HFF-Myc (cell line): Measurements from ENCODE around the gene EXOC3.
"Not testable (repeated sequence)": the region's sequence is repeated elsewhere in the genome, so short reads cannot be mapped to it uniquely, and the experiment has no call there.

Experiments
- DNase-seq: peaks from one replicate; pipeline ENCODE4 v3.0.0-alpha.2; 2011; ENCODE audit warnings: low read depth; ENCODE audit errors: extremely low read depth
- H3K4me3 ChIP-seq: replicated peaks from 2 replicates; pipeline ENCODE4 v1.5.1; 2011; ENCODE audit warnings: low read depth, mild to moderate bottlenecking, control low read depth, low read length
- CTCF ChIP-seq: IDR thresholded peaks from 2 replicates; pipeline ENCODE4 v1.5.1; 2012; ENCODE audit warnings: mild to moderate bottlenecking, low read depth, low read length, control low read depth; ENCODE audit errors: missing control alignments

EXOC3 gene

DNA sequence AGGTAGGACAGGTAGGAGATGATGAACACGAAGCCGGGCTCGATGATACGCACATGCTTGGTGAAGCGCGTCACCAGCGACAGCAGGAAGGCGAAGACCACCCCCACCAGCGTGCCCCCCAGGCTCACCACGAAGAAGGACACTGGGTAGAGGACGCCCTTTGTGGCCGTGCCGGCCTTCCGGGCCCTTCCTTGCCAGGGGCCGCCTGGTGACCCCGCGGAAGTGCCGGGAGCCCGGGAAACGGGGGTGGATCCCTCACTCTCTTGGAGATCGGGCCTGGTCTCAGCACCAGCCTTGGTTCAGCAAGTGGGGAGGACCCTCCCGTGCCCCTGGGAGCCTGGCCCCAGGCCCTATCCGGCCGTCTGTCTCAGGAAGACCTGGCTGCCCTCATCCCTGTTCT lies 41.6 kb downstream of the EXOC3 start:
- no peak overlapping the region for H3K4me3 ChIP-seq
- no peak for TF ChIP-seq CTCF

DNA sequence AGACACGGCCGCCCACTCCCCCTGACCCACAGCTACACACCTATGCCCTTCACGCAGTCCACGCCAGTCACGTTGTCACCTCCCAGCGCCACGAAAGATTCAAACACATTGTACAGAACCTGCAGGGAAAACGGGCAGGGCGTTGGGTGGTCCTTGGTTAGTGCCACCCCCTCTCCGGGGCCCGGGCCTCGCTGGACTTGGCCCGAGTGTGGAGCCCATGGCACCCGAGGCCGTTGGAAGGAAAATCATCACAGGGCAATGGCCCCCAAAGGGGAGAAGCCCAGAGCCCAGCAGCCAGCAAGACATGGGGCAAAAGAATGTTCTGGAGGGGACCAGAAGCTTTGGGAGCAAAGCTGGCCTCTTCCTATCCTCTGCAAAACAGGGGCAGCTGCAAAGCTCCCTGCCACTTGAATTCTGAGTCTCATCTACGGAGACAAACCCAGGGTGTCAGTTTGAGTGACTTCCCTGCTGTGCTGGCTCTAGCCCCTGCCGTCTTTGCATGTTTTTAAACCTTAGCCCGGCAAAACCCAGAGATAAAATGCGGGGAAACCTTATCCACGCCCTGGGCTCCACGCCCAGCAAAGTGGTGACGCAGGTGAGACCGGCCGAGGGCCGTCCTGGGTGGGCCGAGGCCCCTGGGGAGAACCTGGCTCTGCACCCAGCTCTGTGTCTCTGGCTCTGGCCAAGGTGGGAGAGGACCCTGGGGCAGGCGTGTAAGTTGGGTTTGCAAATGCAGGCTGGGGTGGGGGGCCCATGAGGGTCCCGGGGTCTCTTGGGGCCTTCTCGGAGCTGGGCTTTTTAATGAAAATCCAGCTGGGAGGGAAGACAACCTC lies 42.4 kb downstream of the EXOC3 start:
- DNase-seq: no peak
- no peak overlapping the region for H3K4me3 ChIP-seq
- TF ChIP-seq CTCF: no peak

More for the DNA sequence above, 41.6 kb downstream of the EXOC3 start:
- no peak for DNase-seq

- DNase-seq: no peak
- no peak for TF ChIP-seq CTCF
- no peak overlapping the region for H3K4me3 ChIP-seq
Observed at GRCh38 chr5:485946-486491, 43.0 kb downstream of the EXOC3 start.

- DNase-seq, H3K4me3 ChIP-seq: not testable (repeated sequence)
Observed at GRCh38 chr5:486597-486996, 43.6 kb downstream of the EXOC3 start.

GRCh38 chr5:488241-488640 lies 45.3 kb downstream of the EXOC3 start:
- H3K4me3 ChIP-seq: no peak overlapping the region
- DNase-seq: no peak
- no peak for TF ChIP-seq CTCF

DNA sequence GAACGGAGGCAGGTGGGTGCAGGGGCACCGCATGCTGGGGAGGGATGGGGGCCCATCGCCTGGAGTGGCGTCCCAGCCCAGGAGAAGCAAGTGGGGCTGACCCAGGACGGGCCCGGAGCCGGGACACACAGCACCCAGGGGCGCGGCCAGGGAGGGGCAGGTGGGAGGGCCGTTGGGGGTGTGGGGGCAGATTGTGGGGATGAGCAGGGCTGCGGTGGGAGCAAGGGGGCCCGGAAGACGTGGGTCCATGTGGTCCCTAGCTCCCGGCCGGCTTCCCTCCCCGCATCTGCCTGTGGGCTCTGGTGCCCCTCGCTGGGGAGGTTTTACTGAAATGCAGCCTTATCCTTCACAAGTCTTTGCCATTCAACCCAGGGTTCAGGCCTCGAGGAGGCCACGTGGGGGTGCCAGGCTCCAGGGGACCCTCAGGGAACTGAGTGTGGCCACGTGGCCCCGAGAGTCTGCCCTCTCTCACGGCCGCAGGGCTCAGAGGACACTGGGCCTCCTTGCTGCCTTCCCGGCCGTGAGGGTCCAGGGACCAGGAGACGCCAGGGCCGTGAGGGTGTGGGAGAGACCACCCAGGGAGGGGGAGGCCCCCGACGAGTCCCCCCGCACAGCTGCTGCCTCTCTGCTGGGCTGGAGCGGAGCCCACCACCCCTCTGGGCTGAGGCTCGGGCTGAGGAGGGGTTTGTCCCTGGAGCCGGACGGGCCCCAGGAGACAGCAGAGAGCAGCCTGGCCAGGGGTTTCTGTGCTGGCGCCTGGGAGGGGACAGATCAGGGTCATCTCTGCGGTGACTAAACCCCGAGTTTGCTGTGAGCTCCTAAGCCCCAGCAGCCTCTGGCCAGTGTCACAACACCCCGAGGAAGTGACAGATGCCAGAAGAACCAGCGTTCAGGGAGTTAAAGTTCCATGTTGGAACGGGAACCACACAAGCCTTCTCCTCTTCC lies 46.0 kb downstream of the EXOC3 start:
- TF ChIP-seq CTCF: no peak
- no peak overlapping the region for H3K4me3 ChIP-seq
- no peak for DNase-seq

- no peak for DNase-seq
- H3K4me3 ChIP-seq: no peak overlapping the region
- no peak for TF ChIP-seq CTCF
Observed at GRCh38 chr5:489689-490080, 46.7 kb downstream of the EXOC3 start.
